Testis (tissue), 3 donors: ENCODE data around the gene BACE2. TPM values are rescaled to one million over a fixed set of nuclear protein-coding genes. Genes with fewer than 3 reads are reported as not detected.

Experiments
- DNase-seq: peaks from one replicate; pipeline ENCODE4 v3.0.0-alpha.2; 2019
- H3K27ac ChIP-seq, 2 donors: fragments of 200-600 bp; sonication (generic); one replicate each; pipeline ENCODE4 v1.5.1; 2019
- H3K27me3 ChIP-seq: fragments of 200-600 bp; sonication (generic); one replicate; pipeline ENCODE4 v1.5.1; 2019
- H3K36me3 ChIP-seq: fragments of 200-600 bp; sonication (generic); one replicate; pipeline ENCODE4 v1.5.1; 2017; ENCODE audit warnings: low read depth; ENCODE audit errors: missing control alignments
- H3K4me1 ChIP-seq: fragments of 200-600 bp; sonication (generic); one replicate; pipeline ENCODE4 v1.5.1; 2019
- H3K4me3 ChIP-seq, 2 donors: fragments of 200-600 bp; sonication (generic); one replicate each; pipeline ENCODE4 v1.5.1; 2017 to 2019
- H3K9me3 ChIP-seq: fragments of 200-600 bp; sonication (generic); one replicate; pipeline ENCODE4 v1.5.1; 2017
- CTCF ChIP-seq, 3 experiments: fragments of 450-650 bp in 2 of 3; fragments of 200-600 bp in 1 of 3; sonication (generic) in 1 of 3; IDR thresholded peaks; one replicate each; pipeline ENCODE4 v1.5.1; 2016 to 2019; ENCODE audit warnings: antibody characterized with exemption in 3 of 3, mild to moderate bottlenecking in 2 of 3, moderate library complexity in 1 of 3
- POLR2A ChIP-seq: fragments of 450-650 bp; IDR thresholded peaks from one replicate; pipeline ENCODE4 v1.6.1; 2017; ENCODE audit warnings: antibody characterized with exemption, mild to moderate bottlenecking, moderate library complexity
- WGBS, 2 donors: methylation state at CpG; one replicate each; pipeline ENCODE4 v1.1.5; 2018; 5-methylcytosine and 5-hydroxymethylcytosine counted together
- intact Hi-C: fragments of 100-400 bp; cut with DNase I; formaldehyde crosslinking; loops from one replicate; pipeline ENCODE4 v1.15.1; 2023; ENCODE audit warnings: low total_unique reads
- polyA plus RNA-seq: library from polyadenylated mRNA; stranded (reverse); fragments of 350-450 nt; fragmentation: Illumina TruSeq; extraction: RNeasy Lipid Tissue Mini Kit (QIAGEN cat#74804); gene quantifications from one replicate; pipeline ENCODE4 v1.2.3, GENCODE V29; 2014; ENCODE audit warnings: low read depth, low replicate concordance; ENCODE audit not compliant: insufficient read depth
- total RNA-seq, 2 donors: library from RNA; depleted of rRNA; stranded (reverse); fragments of >200 nt; gene quantifications; one replicate each; pipeline ENCODE4 v1.2.3, GENCODE V29; 2016

Gene BACE2
- total and polyA plus RNA-seq, 3 donors from 2014 or later, result 17.4 to 28.6 (median 21.8) TPM

DNA sequence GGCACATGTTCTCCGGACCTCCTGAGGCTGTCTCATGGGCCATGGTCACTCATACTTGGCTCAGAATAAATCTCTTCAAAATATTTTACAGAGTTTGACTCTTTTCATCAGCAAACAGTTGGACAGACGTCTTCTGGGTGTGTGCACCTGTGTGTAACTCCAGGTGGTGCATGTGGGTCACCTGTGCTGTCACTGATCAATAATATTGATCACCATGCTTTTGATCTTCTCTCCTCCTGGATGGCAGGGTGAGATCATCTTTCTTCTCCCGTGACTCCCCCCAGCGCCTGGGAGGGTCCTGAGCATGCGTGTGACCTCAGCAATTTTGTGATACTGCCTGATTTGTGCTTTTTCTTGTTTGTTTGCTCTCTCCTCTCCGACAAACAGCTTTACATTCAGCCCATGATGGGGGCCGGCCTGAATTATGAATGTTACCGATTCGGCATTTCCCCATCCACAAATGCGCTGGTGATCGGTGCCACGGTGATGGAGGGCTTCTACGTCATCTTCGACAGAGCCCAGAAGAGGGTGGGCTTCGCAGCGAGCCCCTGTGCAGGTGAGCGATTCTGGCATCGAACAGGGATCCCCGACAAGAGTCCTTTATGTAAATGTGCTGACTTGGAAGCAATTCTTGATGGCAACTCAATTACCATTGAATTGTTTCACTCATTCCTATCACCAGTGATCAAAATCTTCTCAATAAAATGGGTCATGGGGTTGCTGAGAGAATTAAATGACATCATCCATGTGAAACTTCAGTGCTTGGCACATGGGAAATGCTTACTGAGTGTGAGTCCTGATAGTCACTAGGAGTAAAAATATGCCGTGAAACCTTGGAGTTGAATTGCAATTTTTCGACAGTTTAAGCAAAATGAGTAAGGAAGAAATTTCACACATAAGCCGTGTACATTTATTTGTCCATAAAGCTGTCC is 89.1 kb downstream of the BACE2 start:
- Histone ChIP-seq H3K27me3 (no peaks in the 10 kb centered on the region), H3K27ac (no peak overlapping the region), H3K9me3 (no peaks in the 10 kb centered on the region), H3K36me3 (no peaks in the 10 kb centered on the region), H3K4me3 (no peak overlapping the region), H3K4me1 (no peaks in the 10 kb centered on the region)
- WGBS, 2 donors, result 94 to 97% methylated on average over 22 of the region's 22 CpGs
- intact Hi-C loops, result no loop called here
- no peak for DNase-seq
- TF ChIP-seq POLR2A (no peak), CTCF (IDR thresholded peaks at IDR 0.05) (no peak)

DNA sequence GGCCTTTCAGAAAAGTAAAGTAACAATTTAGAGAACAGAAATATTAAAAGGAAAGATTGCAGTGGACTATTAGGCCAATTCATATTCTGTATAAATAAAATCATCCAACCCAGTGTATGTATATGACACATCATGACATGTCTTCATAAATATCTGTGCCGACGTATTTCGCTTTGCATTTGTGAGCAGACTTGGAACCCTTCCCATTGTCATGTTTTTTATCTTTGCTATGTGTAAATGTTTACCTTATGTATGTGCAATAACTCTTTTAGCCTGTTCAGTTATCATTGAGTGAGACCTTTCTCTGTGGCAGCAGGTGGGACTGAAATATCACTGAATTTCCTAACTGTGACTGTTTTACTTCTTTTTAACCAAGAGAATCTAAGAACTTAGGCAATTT is 90.7 kb downstream of the BACE2 start:
- TF ChIP-seq POLR2A (no peak), CTCF (IDR thresholded peaks at IDR 0.05) (no peak)
- H3K4me1 ChIP-seq, result no peaks in the 10 kb centered on the region
- no peak overlapping the region for H3K4me3 ChIP-seq
- no peaks in the 10 kb centered on the region for H3K36me3 ChIP-seq
- H3K9me3 ChIP-seq, result no peaks in the 10 kb centered on the region
- intact Hi-C loops, result no loop called here
- DNase-seq, result no peak
- WGBS, 2 donors, result 94 to 96% methylated on average over 3 of the region's 3 CpGs
- H3K27ac ChIP-seq, result no peak overlapping the region
- H3K27me3 ChIP-seq, result no peaks in the 10 kb centered on the region

DNA sequence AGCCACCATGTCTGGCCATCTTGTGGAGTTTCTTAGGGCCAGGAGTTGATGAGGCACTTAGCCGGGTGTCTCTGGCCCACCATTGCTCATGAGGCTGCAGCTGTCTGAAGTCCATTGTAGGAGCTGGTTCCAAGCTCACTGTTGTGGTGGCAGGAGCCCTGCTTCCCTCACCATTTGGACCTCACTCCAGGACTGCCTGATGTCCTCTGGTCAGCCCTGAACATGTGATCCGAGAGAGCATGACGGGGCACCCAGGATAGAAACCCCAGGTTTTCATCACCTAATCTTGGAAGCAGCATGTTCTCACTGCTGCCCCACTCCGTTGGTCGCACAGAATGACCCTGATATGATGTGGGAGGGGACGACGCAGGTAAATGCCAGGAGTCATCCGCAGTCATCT is 92.5 kb downstream of the BACE2 start:
- WGBS, 2 donors, result 95 to 98% methylated on average over 7 to 8 of the region's 8 CpGs
- no peak for TF ChIP-seq CTCF (IDR thresholded peaks at IDR 0.05)
- TF ChIP-seq POLR2A, result no peak
- no peaks in the 10 kb centered on the region for H3K36me3 ChIP-seq

DNA sequence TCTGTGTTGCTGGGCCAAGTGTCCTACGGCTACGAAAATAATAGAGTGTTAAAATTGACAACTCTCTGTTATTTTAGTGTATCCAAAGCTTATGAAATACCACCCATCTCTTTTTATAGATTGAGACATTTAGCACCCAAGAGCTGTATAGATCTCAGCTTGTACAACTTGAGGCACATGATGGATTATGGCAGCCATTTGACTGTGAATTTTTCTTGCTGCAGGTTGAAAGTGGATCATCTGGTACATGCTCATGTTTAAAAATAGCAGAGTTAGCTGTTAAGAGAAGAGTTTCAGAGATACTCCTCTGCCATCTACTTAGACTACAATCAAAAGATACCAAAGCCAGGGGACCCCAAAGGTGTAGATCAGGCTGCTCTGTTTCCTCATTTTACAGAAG is 99.4 kb downstream of the BACE2 start:
- DNase-seq, result no peak

More for the DNA sequence above, 92.5 kb downstream of the BACE2 start:
- no peak overlapping the region for H3K27ac ChIP-seq
- no peaks in the 10 kb centered on the region for H3K9me3 ChIP-seq
- no peak overlapping the region for H3K4me3 ChIP-seq
- intact Hi-C loops, result no loop called here
- H3K27me3 ChIP-seq, result no peaks in the 10 kb centered on the region
- no peak for DNase-seq
- no peaks in the 10 kb centered on the region for H3K4me1 ChIP-seq

More for the DNA sequence above, 99.4 kb downstream of the BACE2 start:
- Histone ChIP-seq H3K4me1 (no peaks in the 10 kb centered on the region), H3K27ac (no peak overlapping the region), H3K36me3 (no peaks in the 10 kb centered on the region), H3K4me3 (no peak overlapping the region), H3K9me3 (no peaks in the 10 kb centered on the region), H3K27me3 (no peaks in the 10 kb centered on the region)
- intact Hi-C loops, result no loop called here
- TF ChIP-seq POLR2A (no peak), CTCF (IDR thresholded peaks at IDR 0.05) (no peak)
- 76 to 94% methylated on average over 2 of the region's 2 CpGs for WGBS, 2 donors
